Adrenal gland (tissue), 5 donors: Measurements from ENCODE around the gene TLE2.

Experiments used
- CTCF ChIP-seq, 6 experiments: fragments of 450-650 bp in 4 of 6; fragments of 200-600 bp in 2 of 6; sonication (generic) in 1 of 6; IDR thresholded peaks; 1 replicate in 5 of 6; 2 replicates in 1 of 6; pipeline versions ENCODE4 v1.5.1 to v1.8.0; 2016 to 2021; ENCODE audit warnings: antibody characterized with exemption in 6 of 6, mild to moderate bottlenecking in 2 of 6, moderate library complexity in 1 of 6
- POLR2A ChIP-seq, 2 donors: fragments of 450-650 bp; IDR thresholded peaks; one replicate each; pipeline ENCODE4 v1.6.1; 2017; ENCODE audit warnings: antibody characterized with exemption in 2 of 2, mild to moderate bottlenecking in 2 of 2, moderate library complexity in 1 of 2
- donor health status: DM: no; HTN: no; CAD: no.

- TF ChIP-seq POLR2A (IDR thresholded peaks at IDR 0.05): no peak
- no peak for TF ChIP-seq CTCF (IDR thresholded peaks at IDR 0.05)
These were observed 29.8 kb upstream of the TLE2 start for GRCh38 chr19:3058821-3059314.
